RCC 7860 (cell line): ENCODE data around the gene AOAH.
A peak's percentile ranks its signal among the peaks of the same experiment; 100 is the strongest.
"Not testable (repeated sequence)": the region's sequence is repeated elsewhere in the genome, so short reads cannot be mapped to it uniquely, and the experiment has no call there.

Experiments used
- DNase-seq: peaks from one replicate; pipeline ENCODE4 v3.0.0-alpha.2; 2015; ENCODE audit warnings: low spot score
- FAIRE-seq: peaks from 2 replicates; lab custom pipeline; 2012; peaks lifted over from hg19 to GRCh38; lab: Jason Lieb, UNC

Gene AOAH

DNA sequence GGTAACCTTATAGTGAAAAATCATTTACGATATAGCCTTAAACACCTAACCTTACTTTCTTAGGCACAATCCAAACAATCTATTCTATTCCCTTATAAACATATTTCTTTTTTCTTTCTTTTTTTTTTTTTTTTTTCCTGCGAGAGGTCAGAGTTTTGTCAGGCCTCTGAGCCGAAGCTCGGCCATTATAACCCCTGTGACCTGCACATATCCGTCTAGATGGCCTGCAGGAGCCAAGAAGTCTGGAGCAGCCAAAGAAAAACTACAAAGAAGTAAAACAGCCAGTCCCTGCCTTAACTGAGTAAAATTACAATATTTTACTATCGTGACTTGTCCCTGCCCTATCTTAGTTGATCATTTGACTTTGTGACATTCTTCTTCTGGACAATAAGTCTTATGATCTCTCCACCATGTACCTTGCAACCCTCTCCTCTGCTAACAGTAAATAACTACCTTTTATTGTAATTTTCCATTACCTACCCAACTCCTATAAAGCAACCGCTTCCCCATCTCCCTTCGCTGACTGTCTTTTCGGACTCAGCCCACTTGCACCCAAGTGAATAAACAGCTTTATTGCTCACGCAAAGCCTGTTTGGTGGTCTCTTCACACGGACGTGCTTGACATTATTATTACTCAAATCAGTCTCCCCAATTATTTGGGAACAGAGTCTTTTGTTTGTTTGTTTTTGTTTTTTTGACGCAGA is 64.5 kb downstream of the AOAH start:
- DNase-seq (no peak), FAIRE-seq (no peak)

DNA sequence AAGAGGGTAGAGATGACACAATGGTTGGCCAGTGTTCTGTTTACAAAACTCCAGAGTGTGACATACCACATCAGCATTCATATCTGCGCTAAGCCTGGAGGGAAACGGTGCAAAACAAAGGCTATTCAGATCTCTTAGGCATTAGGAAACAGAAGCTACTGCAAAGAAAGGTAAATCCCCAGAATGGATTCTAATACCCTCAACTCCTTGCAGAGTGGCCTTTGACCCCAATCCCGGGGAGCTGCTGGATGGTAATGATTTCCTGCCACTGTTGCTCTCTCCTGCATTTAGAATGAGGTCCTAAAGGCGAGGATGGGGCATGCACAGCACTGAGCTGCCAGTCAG is 65.2 kb downstream of the AOAH start:
- no peak for FAIRE-seq
- peak; percentile 95 for DNase-seq

DNA sequence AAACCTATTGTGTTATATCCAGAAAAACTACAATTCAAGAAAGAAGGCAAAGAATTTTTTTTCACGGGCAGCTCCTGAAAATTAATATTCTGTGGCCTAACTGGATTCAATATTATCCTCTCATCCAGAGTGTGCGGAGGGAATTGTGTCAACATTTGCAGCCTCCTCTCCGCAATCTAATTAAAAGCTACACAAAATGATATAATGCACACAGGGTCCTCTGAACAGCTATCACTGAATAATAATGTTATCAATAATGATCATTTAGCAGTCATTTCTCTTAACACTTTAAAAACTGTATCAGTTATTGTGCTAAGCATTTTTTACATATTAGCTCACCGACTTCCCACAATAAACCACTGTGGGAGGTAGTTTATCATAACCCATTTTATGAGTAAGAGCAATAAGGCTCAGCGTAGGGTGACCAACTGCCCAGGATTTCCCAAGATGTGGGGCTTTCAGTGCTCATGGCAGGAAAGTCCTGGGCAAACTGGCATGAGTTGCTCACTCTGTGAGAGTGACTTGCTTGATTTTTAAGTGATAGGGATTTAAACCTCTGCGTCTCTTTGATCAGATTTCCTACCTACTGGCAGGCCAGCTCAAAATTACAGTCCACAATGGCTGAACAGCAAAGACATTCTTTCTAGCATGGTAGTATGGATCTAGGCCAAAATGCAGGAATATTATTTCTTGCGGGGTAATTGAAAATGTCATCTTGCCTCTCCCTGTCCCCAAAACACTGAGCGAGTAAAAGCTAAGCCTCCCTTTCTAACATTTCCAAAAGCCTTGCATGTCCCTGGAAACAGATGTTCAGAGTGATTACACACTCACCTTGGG is 65.7 kb downstream of the AOAH start:
- peak; percentile 99 for FAIRE-seq
- DNase-seq = peak; percentile 98

DNA sequence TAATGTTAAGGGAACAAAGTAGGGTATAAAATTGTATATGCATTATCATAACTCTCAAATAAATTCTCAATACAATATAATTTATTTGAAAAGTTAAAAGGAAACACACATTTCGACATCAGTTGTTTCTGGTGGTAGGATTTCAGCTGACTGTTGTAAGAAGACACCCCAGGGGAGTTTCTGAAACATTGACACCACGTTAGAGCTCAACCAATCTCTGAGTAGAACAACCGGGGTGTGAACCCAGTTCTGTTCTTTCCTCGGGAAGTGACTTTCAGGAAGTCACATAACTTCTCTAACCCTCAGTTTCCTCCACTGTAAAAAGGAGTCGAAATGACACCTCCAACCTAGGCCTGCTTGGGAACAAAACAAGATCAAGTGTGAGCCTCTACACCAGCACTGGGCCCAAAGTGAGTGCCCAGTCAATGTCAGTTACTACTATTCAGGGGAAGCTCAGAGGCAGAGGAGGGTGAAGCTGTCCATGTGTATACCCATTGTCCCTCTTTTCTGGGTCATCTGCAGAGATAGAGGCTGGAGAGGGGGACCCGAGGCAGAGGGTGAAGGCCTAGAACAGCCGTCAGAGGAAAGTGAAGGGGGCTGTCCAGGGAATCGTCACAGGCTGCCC is 67.1 kb downstream of the AOAH start:
- FAIRE-seq (no peak), DNase-seq (no peak)

DNA sequence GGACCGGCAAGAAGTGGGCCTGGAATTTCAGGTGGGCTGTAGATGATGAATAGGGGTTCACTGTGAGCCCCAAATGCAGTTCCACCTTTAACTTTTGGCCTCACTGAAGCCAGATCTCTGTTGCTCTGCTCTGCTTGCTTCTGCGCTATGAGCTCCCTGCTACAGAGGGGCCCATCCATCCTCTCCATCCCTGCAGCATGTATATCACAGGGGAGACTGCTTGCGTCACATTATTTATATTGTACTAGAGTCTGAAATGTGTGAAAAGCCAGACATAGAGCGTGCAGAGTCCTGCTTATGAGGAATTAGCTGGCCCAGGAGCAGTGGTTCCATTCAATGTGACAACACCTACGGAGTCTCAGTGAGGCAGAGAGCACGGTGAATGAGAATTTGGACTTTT is 69.9 kb downstream of the AOAH start:
- FAIRE-seq = no peak
- no peak for DNase-seq

DNA sequence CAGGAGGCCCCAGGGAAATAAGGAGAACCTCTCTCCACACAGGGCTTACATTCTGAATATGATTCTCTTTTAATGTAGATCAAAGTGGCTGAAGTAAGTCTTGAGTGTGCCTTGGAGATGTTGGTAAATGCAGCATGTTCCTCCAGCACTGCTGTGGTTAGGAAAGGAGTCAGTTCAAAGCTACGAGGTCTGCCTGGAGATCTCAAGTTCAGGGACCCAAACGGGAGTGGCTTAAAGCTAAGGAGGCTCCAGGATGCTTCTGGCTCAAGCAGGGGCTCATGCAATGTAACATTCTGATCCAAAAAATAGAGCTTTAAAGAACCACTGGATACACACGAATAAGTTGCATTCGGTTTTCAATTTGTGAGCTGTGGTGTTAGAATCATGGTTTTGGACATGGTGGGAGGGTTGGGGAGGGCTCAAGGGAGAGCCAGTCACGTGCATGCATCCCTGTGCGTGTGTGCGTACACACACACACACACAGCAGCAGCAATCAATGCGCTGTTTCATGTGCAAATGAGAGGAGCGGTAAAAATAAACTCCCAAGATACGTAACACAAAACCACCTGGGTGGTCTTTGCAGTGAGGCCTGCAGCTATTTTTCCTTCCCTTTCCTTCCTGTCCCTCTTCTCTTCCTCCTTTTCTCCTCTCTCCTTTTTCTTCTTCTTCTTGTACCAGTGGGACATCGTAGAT is 70.5 kb downstream of the AOAH start:
- DNase-seq (no peak), FAIRE-seq (no peak)

DNA sequence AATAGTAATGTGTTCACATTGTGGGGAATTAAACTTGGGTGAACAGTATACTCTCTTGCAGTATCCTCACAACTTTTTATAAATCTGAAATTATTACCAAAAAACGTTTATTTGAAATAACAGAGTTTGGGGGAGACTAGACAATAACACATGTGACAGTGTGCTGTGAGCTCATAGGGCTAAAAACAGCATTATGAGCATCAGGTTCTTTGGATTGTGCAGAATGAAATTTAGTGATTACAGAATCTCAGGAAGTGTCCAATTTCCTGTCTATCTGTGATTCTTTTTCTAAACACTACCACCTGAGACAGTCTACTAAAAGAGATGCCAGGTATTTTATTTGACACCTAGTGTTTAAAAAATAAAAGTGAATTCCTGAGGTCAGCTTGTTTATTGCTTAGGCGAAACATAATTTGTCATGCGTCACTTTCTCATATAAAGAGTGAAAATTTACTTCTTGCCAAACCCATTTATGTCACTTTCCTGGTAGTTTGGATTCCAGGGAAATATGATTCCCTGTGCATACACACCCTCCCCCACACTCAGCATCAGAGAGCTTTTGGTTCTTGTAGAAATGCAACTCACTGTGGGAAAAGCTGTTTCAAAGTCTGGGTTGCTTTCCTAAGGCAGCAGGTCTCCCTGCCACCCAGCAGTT is 71.2 kb downstream of the AOAH start:
- no peak for DNase-seq
- peak; percentile 40 for FAIRE-seq

DNA sequence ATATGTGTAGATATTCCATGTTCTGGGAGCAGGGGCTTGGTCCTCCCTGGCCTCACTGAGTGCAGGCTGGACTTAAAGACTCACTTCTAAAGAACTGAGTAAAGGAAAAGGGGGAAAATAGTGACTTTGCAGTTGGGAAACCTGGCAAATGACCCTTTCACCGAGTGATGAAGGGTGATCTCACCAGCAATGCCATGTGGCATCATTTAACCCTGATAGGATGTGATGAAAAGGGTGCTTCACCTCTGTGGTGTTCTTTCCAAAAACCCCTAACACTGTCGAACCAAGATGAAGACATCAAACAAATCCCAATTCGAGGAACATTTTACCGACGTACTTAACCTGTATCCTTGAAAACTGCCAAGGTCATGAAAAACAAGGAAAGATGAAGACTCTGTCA is 71.9 kb downstream of the AOAH start:
- DNase-seq (no peak), FAIRE-seq (no peak)

DNA sequence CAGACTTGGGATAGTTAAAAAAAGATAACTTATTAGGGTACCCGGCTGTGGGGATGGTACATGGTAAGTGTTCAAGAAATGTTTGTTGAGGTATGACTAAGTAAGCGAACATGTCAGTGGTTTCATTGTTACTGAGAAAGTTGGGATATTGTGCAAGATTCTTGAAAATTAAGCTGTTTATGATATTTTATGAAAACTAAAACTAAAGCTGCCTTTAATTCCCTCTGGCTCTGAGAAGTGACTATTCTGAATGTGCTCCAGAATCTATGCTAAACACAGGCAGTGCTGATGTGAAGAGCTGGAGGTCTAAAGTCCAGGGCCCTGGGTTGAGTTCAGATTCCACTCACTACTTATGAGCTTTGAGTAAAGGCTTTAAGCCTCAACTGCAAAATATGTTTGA is 72.9 kb downstream of the AOAH start:
- FAIRE-seq (peak; percentile 88), DNase-seq (peak; percentile 28)

DNA sequence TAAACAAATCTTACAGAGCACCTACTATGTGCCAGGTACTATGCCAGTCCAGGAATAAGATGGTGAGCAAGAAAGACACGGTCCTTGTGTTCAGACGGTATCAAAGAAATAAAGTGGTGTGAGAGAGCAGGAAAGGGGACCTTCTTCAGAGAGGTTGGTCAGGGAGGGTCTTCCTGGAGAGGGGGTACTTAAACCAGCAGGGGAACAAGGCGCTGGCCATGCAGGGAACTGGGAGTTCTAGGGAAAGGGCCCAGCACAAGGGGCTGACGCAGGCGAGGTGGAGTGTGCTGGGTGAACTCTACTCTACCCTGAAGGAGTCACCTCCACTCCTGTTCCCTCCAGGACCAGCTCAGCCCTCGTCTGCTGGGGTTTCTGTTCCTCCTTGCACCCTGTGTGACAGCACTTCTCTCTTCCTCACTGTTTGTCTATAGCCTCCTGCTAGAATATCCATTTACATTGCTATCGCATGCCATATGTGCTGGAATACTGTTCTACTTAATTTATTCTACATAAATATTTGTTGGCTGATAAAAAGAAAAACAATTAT is 73.5 kb downstream of the AOAH start:
- DNase-seq (no peak), FAIRE-seq (no peak)

DNA sequence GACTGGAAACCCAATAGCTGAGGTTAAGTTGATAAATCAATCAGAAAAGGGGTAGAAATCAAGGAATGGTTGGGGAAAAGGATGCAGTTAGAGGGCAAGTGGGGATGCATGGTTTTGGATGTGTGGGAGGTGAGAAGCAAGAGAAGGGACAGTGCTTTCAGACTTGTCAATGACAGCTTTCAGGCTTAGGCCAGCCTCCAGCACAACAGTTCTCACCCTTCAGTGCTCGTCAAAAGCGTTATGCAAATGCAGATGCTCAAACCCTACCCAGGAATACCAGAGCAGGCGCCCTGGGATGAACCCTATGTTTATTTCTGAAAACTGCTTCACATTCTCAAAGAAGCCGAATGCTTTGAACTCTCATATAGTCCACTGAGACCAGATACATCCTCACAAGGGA is 74.0 kb downstream of the AOAH start:
- FAIRE-seq (no peak), DNase-seq (no peak)

DNA sequence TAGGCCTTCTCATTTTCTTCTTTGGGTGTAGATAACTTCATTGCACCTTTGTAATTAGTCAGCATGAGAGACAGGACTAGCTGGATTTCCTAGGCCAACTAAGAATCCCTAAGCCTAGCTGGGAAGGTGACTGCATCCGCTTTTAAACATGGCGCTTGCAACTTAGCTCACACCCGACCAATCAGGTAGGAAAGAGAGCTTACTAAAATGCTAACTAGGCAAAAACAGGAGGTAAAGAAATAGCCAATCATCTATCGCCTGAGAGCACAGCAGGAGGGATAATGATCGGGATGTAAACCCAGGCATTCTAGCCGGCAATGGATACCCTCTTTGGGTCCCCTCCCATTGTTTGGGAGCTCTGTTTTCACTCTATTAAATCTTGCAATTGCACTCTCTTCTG is 75.0 kb downstream of the AOAH start:
- not testable (repeated sequence) for DNase-seq, FAIRE-seq

DNA sequence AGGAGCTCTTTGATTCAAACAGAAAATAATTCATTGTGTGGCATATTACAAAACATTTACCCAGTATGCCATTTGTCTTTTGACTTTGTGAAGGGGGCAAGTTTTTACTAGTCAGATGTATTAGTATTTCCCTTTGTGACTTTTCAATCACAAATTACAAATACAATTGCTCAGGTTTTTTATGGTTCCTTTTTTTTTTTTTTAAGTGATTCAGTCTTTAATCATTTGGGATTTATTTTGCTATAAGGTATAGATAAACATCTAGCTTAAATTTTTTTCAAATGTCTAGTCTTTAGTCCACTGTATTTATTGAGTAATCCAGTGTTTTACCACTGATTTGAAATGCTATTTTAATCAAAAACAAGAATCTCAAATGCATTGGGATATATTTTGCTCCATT is 75.9 kb downstream of the AOAH start:
- peak; percentile 24 for FAIRE-seq

DNA sequence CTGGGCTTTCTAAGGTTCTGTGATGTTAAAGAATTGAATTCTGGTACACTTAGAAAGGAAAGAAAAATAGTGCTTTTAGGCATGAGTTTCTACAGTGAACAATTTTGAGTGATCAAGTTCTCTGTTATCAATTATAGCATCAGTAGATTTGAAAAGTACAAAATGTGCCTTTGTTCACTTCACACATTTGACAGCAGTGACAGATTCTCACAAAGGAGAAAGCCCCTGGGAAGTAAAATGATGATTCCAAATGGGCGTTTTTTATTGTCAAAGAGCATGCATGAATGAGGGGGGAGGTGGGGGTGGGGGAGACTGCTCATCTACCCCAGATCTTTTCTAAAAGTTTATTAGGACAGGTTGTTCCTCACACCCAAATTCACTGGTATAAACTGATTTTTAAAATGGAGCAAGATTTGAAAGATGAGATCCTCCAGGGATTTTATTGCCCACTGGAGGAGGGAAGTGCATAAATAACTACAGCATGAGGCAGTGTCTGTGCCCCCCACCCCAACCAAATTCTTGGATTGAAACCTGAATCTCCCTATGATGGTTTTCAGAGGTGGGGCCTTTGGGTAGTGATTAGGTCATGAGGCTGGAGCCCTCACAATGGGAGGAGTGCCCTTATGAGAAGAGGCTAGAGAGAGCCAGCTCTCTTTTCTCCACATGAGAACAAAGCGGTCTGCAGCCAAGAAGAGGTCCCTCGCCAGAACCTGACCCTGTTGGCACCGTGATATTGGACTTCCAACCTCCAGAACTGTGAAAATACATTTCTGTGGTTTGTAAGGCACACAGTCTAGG is 79.5 kb downstream of the AOAH start:
- DNase-seq = no peak
- no peak for FAIRE-seq

More for the DNA sequence above, 75.9 kb downstream of the AOAH start:
- no peak for DNase-seq

DNA sequence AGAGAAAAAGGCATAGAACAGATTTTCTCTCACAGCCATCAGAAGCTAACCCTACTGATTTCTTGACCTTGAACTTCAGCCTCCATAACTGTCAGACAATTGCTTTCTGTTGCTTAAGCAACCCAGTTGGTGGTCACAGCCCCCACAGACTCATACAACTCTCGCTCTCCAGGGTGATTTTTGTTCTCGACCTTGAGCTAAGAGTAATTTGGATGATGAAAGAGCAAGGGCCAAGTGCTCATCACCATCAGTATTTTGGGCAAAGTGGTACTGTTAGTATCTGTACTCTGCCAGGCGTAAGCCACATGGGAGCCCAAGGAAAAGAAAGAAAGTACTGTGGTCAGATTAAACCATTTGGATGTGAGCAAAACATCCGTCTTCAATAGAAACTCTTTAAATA is 81.9 kb downstream of the AOAH start:
- DNase-seq (no peak), FAIRE-seq (no peak)

DNA sequence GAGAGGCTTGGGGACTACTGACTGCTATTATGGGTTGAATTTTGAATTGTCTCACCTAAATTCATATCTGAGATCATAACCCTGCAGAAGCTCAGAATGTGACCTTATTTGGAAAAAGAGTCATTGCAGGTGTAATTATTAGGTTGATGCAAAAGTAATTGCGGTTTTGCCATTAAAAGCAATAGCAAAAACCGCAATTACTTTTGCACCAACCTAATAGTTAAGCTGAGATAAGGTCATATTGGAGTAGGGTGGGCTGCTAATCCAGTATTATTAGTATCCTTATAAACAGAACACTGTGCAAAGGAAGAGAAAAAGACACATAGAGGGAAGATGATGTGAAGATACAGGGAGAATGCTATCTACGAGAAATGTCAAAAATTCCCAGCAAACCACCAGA is 82.3 kb downstream of the AOAH start:
- DNase-seq = no peak
- FAIRE-seq = no peak

DNA sequence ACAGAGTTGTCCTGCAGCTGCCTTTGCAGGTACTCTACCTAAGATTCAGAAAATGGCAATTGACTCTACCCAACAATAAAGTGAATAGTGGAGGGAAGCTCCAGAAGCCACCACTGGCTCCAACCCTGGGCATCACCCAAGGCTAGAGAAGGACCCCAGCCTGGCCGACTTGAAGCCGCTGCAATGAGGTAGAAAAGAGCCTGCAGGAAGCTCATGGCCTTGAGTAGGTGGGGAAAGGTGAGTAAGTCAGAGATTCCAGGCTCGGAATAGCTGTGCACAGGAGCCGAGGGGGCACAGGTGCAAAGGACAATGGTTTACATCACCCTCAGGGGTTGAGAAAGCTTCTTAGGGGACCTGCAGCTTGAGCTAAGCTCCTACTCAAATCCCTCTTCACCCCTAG is 83.6 kb downstream of the AOAH start:
- FAIRE-seq (no peak), DNase-seq (no peak)

DNA sequence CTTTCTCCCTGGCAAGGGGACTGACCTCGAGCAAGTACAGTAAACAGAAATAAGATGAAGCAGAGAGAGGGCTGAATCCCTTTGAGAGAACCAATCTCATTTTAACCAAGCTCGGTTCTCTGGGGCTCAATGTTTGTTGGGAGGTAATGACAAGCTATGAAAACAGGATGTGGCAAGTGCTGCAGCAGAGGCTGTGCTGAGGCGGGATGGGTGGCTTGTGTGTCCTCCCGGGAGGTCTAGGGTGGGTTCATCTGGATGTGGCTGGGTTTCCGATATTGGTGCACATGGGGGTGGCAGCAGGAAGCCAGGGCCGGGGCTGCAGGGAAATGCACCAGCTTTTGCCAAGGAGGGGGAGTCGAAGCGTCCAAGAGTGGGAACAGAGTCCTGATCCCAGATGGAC is 84.5 kb downstream of the AOAH start:
- FAIRE-seq (no peak), DNase-seq (no peak)

DNA sequence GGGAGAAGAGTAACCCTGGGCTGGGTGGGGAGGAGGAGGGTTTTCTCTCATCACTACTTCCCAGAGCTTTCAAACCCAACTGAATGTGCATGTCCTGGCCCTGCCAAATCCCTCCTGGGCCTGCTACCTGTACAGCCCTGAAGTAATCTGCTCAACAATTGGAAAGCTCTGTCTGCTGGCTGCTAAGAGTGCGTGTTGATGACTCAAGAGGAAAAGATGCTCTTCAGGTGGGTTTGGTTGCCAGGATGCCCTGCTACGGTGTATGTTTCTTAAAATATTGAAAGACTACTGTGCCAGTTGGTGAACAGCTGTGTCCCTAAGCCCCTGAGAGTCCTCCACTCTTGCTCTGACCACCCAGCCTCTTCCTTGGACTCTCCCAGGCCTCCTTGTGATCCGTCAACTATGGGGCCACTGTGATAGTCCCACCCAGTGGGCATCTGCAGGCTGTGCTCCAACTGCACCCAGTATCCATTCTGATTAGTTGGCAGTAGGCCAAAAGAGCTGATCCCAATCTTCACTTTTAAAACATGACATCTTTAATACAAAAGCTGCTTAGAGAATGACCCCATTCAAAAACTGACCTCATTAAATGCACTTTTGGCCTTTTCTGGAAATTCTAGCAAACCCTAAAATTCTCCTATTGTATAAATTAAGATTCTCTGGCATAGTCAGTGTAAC is 85.6 kb downstream of the AOAH start:
- no peak for DNase-seq
- FAIRE-seq = no peak
